HL-60/S4 treated with phorbol 12-myristate 13-acetate at 8.2 ng/mL for 4 days and 3 days (cell line): ENCODE measurements around the gene TFDP3.

Experiments
- in situ Hi-C: fragments of 300-500 bp; cut with MboI; formaldehyde crosslinking; loops from 2 replicates; pipeline ENCODE4 v1.15.0; 2022; ENCODE audit warnings: low sequenced_read_pairs

The TFDP3 gene

GRCh38 chrX:133188631-133189030, 29.5 kb downstream of the TFDP3 start:
- in situ Hi-C loops: no loop called here

- in situ Hi-C loops: no loop called here
Measured at GRCh38 chrX:133185938-133186337, 32.2 kb downstream of the TFDP3 start.

GRCh38 chrX:133185119-133185518, 33.0 kb downstream of the TFDP3 start:
- in situ Hi-C loops: no loop called here

- in situ Hi-C loops: no loop called here
Measured at GRCh38 chrX:133183806-133184205, 34.3 kb downstream of the TFDP3 start.

- in situ Hi-C loops: no loop called here
Measured at GRCh38 chrX:133179500-133179899, 38.7 kb downstream of the TFDP3 start.

- in situ Hi-C loops: no loop called here
Measured at GRCh38 chrX:133177202-133177601, 41.0 kb downstream of the TFDP3 start.

- in situ Hi-C loops: no loop called here
Measured at GRCh38 chrX:133175605-133176004, 42.5 kb downstream of the TFDP3 start.

- in situ Hi-C loops: no loop called here
Measured at GRCh38 chrX:133175162-133175561, 43.0 kb downstream of the TFDP3 start.

GRCh38 chrX:133171962-133172708, 46.0 kb downstream of the TFDP3 start:
- in situ Hi-C loops: no loop called here
